Osteocyte (in vitro differentiated cells): ENCODE results near the gene HK2. TPM values are rescaled to one million over a fixed set of nuclear protein-coding genes. Genes with fewer than 3 reads are reported as not detected.

ENCODE experiments used
- DNase-seq: peaks from one replicate; pipeline ENCODE4 v3.0.0; 2021; ENCODE audit warnings: mixed read lengths; ENCODE audit not compliant: unreplicated experiment; ENCODE audit errors: extremely low spot score
- H3K27ac Mint-ChIP-seq: one replicate; pipeline ENCODE4 v1.8.0; 2021; ENCODE audit warnings: mild to moderate bottlenecking, mixed read lengths; ENCODE audit not compliant: unreplicated experiment
- H3K27me3 Mint-ChIP-seq: one replicate; pipeline ENCODE4 v1.8.0; 2021; ENCODE audit warnings: mixed read lengths; ENCODE audit not compliant: unreplicated experiment
- H3K36me3 Mint-ChIP-seq: one replicate; pipeline ENCODE4 v1.8.0; 2021; ENCODE audit warnings: mixed read lengths; ENCODE audit not compliant: unreplicated experiment
- H3K4me1 Mint-ChIP-seq: one replicate; pipeline ENCODE4 v1.8.0; 2021; ENCODE audit warnings: mixed read lengths; ENCODE audit not compliant: unreplicated experiment
- H3K4me3 Mint-ChIP-seq: one replicate; pipeline ENCODE4 v1.8.0; 2021; ENCODE audit warnings: mild to moderate bottlenecking, moderate library complexity, mixed read lengths; ENCODE audit not compliant: unreplicated experiment
- H3K9me3 Mint-ChIP-seq: one replicate; pipeline ENCODE4 v1.8.0; 2021; ENCODE audit warnings: mixed read lengths; ENCODE audit not compliant: unreplicated experiment
- CTCF ChIP-seq: fragments of 200-600 bp; sonication (generic); IDR thresholded peaks from 2 replicates; pipeline ENCODE4 v1.5.0; 2021; ENCODE audit warnings: antibody characterized with exemption, mild to moderate bottlenecking, moderate library complexity
- total RNA-seq: library from RNA; stranded (reverse); gene quantifications from 2 replicates; pipeline ENCODE4 v1.2.1, GENCODE V29; 2021

Gene HK2
- total RNA-seq, 1 donor from 2014 or later = 14.1 TPM

- Mint-ChIP-seq H3K4me3 (no peak overlapping the region), H3K27ac (no peak overlapping the region), H3K4me1 (peaks cover 16% of the 10 kb centered on the region), H3K27me3 (peaks cover 4% of the 10 kb centered on the region), H3K36me3 (no peaks in the 10 kb centered on the region), H3K9me3 (no peaks in the 10 kb centered on the region)
- TF ChIP-seq CTCF = no peak
- DNase-seq = peak; percentile 23
Observed at GRCh38 chr2:74911061-74911460, 77.1 kb downstream of the HK2 start.

GRCh38 chr2:74915743-74916142 lies 81.8 kb downstream of the HK2 start:
- no peak for TF ChIP-seq CTCF
- H3K27ac Mint-ChIP-seq = no peak overlapping the region
- no peak for DNase-seq

GRCh38 chr2:74916394-74916793 lies 82.5 kb downstream of the HK2 start:
- Mint-ChIP-seq H3K4me1 (peaks cover 27% of the 10 kb centered on the region), H3K27me3 (no peaks in the 10 kb centered on the region), H3K36me3 (no peaks in the 10 kb centered on the region), H3K27ac (no peak overlapping the region), H3K9me3 (no peaks in the 10 kb centered on the region), H3K4me3 (no peak overlapping the region)
- DNase-seq = no peak
- TF ChIP-seq CTCF = no peak

More at GRCh38 chr2:74915743-74916142, 81.8 kb downstream of the HK2 start:
- H3K9me3 Mint-ChIP-seq = no peaks in the 10 kb centered on the region
- H3K36me3 Mint-ChIP-seq = no peaks in the 10 kb centered on the region
- peaks cover 29% of the 10 kb centered on the region for H3K4me1 Mint-ChIP-seq
- H3K27me3 Mint-ChIP-seq = no peaks in the 10 kb centered on the region
- no peak overlapping the region for H3K4me3 Mint-ChIP-seq

- Mint-ChIP-seq H3K4me3 (no peak overlapping the region), H3K4me1 (peaks cover 25% of the 10 kb centered on the region), H3K36me3 (no peaks in the 10 kb centered on the region), H3K27ac (peak overlapping the region; percentile 50), H3K27me3 (no peaks in the 10 kb centered on the region), H3K9me3 (no peaks in the 10 kb centered on the region)
- DNase-seq = no peak
- no peak for TF ChIP-seq CTCF
Observed at GRCh38 chr2:74917702-74918619, 84.0 kb downstream of the HK2 start.

- Mint-ChIP-seq H3K27ac (no peak overlapping the region), H3K4me1 (peaks cover 25% of the 10 kb centered on the region), H3K9me3 (no peaks in the 10 kb centered on the region), H3K27me3 (no peaks in the 10 kb centered on the region), H3K36me3 (no peaks in the 10 kb centered on the region), H3K4me3 (peak overlapping the region; percentile 51)
- peak; percentile 89 for TF ChIP-seq CTCF
- peak; percentile 87 for DNase-seq
Observed at GRCh38 chr2:74919827-74920226, 85.9 kb downstream of the HK2 start.
